Measurements from ENCODE around the gene PAK5.

Gene PAK5

DNA sequence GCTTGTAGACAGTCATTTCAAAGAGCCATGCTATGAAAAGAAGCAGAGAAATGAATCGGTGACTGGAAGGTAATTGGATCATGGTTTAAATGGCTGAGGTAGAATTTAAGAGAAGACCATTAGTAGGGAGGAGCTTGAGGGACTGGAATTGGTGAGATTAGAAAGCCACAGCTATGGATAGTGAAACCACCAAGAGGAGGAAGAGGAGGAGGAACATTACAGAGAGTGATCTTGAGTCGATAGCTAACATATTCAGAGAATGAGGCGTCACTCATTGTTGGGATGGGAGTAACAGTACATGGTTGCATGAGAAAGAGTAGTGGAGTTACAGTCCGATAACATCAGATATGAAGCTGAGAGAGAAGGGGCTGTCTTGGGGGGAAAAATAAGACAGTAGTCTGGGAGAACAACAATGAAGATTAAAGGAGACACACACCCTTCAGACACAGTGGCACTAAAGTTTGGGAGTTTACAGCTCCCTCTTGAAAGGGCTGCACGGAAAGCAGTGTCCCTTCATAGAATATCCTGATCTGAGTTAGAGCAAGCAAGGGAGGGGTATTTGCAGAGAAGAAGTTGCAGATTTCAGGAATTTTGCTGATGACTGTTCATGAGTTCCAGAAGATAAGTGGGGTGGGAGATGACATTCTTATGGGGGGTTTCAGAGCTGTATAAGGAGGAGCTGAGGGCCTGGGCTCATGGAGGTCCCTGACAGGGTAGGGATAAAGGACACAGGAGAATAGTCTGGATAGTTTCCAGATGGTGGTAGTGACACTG is 339.6 kb downstream of the PAK5 start:
- H3K9me3 ChIP-seq (ENCODE audit: control extremely low read depth in 1 of 5, control insufficient read depth in 4 of 5, insufficient read depth in 2 of 5, low read depth in 1 of 5, low read length in 4 of 5): no peaks in the 10 kb centered on the region
- POLR2A ChIA-PET: no interaction called here
- peaks cover 3 to 11% (median 6%) of the 10 kb centered on the region in 4 experiments for H3K4me1 ChIP-seq (ENCODE audit: control extremely low read depth in 1 of 4, control insufficient read depth in 4 of 4, insufficient read depth in 4 of 4, low read length in 3 of 4)
- 93% methylated on average over 5 of the region's 5 CpGs for WGBS (ENCODE audit: insufficient coverage)
- no peaks in the 10 kb centered on the region for H3K36me3 ChIP-seq (ENCODE audit: control insufficient read depth in 4 of 4, insufficient read depth in 4 of 4, low read length in 3 of 4)
- peaks cover 0 to 20% (median 4%) of the 10 kb centered on the region in 5 experiments for H3K27me3 ChIP-seq (replicated peaks in 2 of 5; ENCODE audit: control insufficient read depth in 4 of 5, insufficient read depth in 5 of 5, low read length in 4 of 5)
- DNase-seq: no peak
- CTCF ChIA-PET: interaction anchor here (0.8 kb wide), 1 partner anchor 91 kb away, joined by 4 read pairs; no protein-coding TSS in a partner anchor
- H3K27ac ChIP-seq (ENCODE audit: insufficient read depth in 1 of 2, low read depth in 1 of 2, low read length in 2 of 2, poor library complexity in 1 of 2, severe bottlenecking in 2 of 2): no peak overlapping the region
- no peak overlapping the region for H3K4me3 ChIP-seq (ENCODE audit: control insufficient read depth in 1 of 7, extremely low read depth in 1 of 7, insufficient read depth in 4 of 7, low read depth in 2 of 7, low read length in 6 of 7)

DNA sequence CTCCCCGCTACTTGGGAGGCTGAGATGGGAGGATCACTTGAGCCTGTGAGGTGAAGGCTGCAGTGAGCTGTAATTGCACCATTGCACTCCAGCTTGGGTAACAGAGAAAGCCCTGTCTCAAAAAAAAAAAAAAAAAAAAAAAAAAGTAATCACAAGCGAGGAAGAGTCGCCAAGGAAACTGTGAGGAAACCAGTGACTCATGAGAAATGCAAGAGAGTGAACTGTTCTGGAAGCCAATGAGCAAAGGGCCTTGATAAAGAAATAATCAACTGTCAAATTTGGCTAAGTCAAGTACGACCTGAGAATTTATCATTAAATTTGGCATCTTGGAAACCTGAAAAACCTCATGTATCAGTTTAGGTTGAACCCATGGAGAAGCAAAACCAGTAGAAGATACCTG is 340.6 kb downstream of the PAK5 start:
- peaks cover 0 to 1% (median 0%) of the 10 kb centered on the region in 5 experiments for H3K9me3 ChIP-seq (ENCODE audit: control extremely low read depth in 1 of 5, control insufficient read depth in 4 of 5, insufficient read depth in 2 of 5, low read depth in 1 of 5, low read length in 4 of 5)
- H3K4me3 ChIP-seq (ENCODE audit: control insufficient read depth in 1 of 7, extremely low read depth in 1 of 7, insufficient read depth in 4 of 7, low read depth in 2 of 7, low read length in 6 of 7): no peak overlapping the region
- no peaks in the 10 kb centered on the region for H3K36me3 ChIP-seq (ENCODE audit: control insufficient read depth in 4 of 4, insufficient read depth in 4 of 4, low read length in 3 of 4)
- WGBS (ENCODE audit: insufficient coverage): 97% methylated on average over 4 of the region's 4 CpGs
- peaks cover 0 to 15% (median 4%) of the 10 kb centered on the region in 5 experiments for H3K27me3 ChIP-seq (replicated peaks in 2 of 5; ENCODE audit: control insufficient read depth in 4 of 5, insufficient read depth in 5 of 5, low read length in 4 of 5)
- H3K4me1 ChIP-seq (ENCODE audit: control extremely low read depth in 1 of 4, control insufficient read depth in 4 of 4, insufficient read depth in 4 of 4, low read length in 3 of 4): peaks cover 0 to 2% (median 0%) of the 10 kb centered on the region in 4 experiments
- H3K27ac ChIP-seq (ENCODE audit: insufficient read depth in 1 of 2, low read depth in 1 of 2, low read length in 2 of 2, poor library complexity in 1 of 2, severe bottlenecking in 2 of 2): no peak overlapping the region
- DNase-seq: no peak
- CTCF ChIA-PET: interaction anchor here (0.6 kb wide), 1 partner anchor 275 kb away, joined by 3 read pairs; no protein-coding TSS in a partner anchor
- POLR2A ChIA-PET: no interaction called here

DNA sequence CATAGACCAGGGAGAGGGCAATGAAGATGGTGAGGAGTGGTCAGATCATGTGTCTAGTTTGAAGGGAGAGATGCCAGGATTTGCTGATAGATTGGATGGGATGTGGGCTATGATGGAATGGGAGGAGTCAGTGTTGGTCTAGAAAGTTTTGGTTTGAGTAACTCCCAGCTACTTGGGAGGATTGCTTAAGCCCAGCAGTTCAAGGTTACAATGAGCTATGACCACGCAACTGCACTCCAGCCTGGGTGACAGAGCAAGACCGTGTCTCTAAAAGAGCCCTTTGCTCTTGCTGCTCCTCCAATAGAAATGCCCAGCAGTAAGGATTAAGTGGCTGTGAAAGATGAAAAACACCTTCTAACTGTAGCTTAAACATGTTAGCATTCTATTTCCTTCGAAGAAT is 342.7 kb downstream of the PAK5 start:
- POLR2A ChIA-PET: no interaction called here
- H3K9me3 ChIP-seq (ENCODE audit: control extremely low read depth in 1 of 5, control insufficient read depth in 4 of 5, insufficient read depth in 2 of 5, low read depth in 1 of 5, low read length in 4 of 5): peaks cover 0 to 1% (median 0%) of the 10 kb centered on the region in 5 experiments
- H3K36me3 ChIP-seq (ENCODE audit: control insufficient read depth in 4 of 4, insufficient read depth in 4 of 4, low read length in 3 of 4): no peaks in the 10 kb centered on the region
- peaks cover 0 to 5% (median 0%) of the 10 kb centered on the region in 5 experiments for H3K27me3 ChIP-seq (replicated peaks in 2 of 5; ENCODE audit: control insufficient read depth in 4 of 5, insufficient read depth in 5 of 5, low read length in 4 of 5)
- H3K27ac ChIP-seq (ENCODE audit: insufficient read depth in 1 of 2, low read depth in 1 of 2, low read length in 2 of 2, poor library complexity in 1 of 2, severe bottlenecking in 2 of 2): no peak overlapping the region
- H3K4me1 ChIP-seq (ENCODE audit: control extremely low read depth in 1 of 4, control insufficient read depth in 4 of 4, insufficient read depth in 4 of 4, low read length in 3 of 4): no peaks in the 10 kb centered on the region
- 97% methylated on average over 3 of the region's 3 CpGs for WGBS (ENCODE audit: insufficient coverage)
- CTCF ChIA-PET: no interaction called here
- no peak overlapping the region for H3K4me3 ChIP-seq (ENCODE audit: control insufficient read depth in 1 of 7, extremely low read depth in 1 of 7, insufficient read depth in 4 of 7, low read depth in 2 of 7, low read length in 6 of 7)
- no peak for DNase-seq

DNA sequence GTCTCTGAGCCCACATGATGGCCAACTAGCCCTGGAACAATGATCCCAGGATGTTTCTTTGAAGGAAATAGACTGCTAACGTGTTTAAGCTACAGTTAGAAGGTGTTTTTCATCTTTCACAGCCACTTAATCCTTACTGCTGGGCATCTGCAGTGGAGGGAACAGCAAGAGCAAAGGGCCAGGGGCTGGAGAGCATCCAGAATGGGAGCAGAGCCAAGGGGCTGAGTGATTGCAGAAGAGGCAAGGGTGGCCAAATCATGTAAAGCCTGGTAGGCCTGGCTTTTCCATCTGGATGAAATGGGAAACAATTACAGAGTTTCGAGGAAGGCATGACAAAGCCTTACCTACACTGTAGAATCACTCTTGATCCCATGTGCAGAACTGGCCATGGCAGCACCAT is 343.2 kb downstream of the PAK5 start:
- no peak for DNase-seq
- ChIA-PET CTCF (no interaction called here), POLR2A (no interaction called here)
- no CpG with 5 or more reads among the region's 2 CpGs for WGBS (ENCODE audit: insufficient coverage)
- H3K27ac ChIP-seq (ENCODE audit: insufficient read depth in 1 of 2, low read depth in 1 of 2, low read length in 2 of 2, poor library complexity in 1 of 2, severe bottlenecking in 2 of 2): no peak overlapping the region
- H3K36me3 ChIP-seq (ENCODE audit: control insufficient read depth in 4 of 4, insufficient read depth in 4 of 4, low read length in 3 of 4): no peaks in the 10 kb centered on the region
- peaks cover 0 to 1% (median 0%) of the 10 kb centered on the region in 5 experiments for H3K9me3 ChIP-seq (ENCODE audit: control extremely low read depth in 1 of 5, control insufficient read depth in 4 of 5, insufficient read depth in 2 of 5, low read depth in 1 of 5, low read length in 4 of 5)
- H3K4me3 ChIP-seq (ENCODE audit: control insufficient read depth in 1 of 7, extremely low read depth in 1 of 7, insufficient read depth in 4 of 7, low read depth in 2 of 7, low read length in 6 of 7): no peak overlapping the region
- no peaks in the 10 kb centered on the region for H3K4me1 ChIP-seq (ENCODE audit: control extremely low read depth in 1 of 4, control insufficient read depth in 4 of 4, insufficient read depth in 4 of 4, low read length in 3 of 4)
- H3K27me3 ChIP-seq (replicated peaks in 2 of 5; ENCODE audit: control insufficient read depth in 4 of 5, insufficient read depth in 5 of 5, low read length in 4 of 5): peaks cover 0 to 4% (median 0%) of the 10 kb centered on the region in 5 experiments

DNA sequence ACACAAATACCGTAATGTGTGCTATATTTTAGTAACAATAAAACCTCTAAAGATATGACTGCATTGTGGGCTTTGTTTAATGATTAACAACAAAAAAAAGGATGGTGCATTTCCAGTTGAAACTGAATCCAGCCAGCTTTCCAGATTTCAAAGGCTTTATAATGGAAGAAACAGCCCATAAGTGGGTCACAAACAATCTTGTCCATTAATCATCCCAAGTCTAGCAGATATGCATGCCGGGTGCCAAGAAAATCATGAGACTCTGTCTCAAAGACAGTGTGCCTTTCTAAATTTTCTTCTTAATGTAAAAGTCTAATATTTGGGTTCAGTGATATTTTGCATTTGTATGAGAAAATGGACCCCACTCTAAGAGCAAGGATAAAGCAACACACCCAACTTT is 345.1 kb downstream of the PAK5 start:
- ChIA-PET POLR2A (no interaction called here), CTCF (interaction anchor here (2.0 kb wide), 1 partner anchor 9 kb away, joined by 5 read pairs; no protein-coding TSS in a partner anchor)
- no peaks in the 10 kb centered on the region for H3K36me3 ChIP-seq (ENCODE audit: control insufficient read depth in 4 of 4, insufficient read depth in 4 of 4, low read length in 3 of 4)
- H3K4me1 ChIP-seq (ENCODE audit: control extremely low read depth in 1 of 4, control insufficient read depth in 4 of 4, insufficient read depth in 4 of 4, low read length in 3 of 4): no peaks in the 10 kb centered on the region
- H3K4me3 ChIP-seq (ENCODE audit: control insufficient read depth in 1 of 7, extremely low read depth in 1 of 7, insufficient read depth in 4 of 7, low read depth in 2 of 7, low read length in 6 of 7): no peak overlapping the region
- no peak for DNase-seq
- no peaks in the 10 kb centered on the region for H3K27me3 ChIP-seq (replicated peaks in 2 of 5; ENCODE audit: control insufficient read depth in 4 of 5, insufficient read depth in 5 of 5, low read length in 4 of 5)
- peaks cover 0 to 1% (median 0%) of the 10 kb centered on the region in 5 experiments for H3K9me3 ChIP-seq (ENCODE audit: control extremely low read depth in 1 of 5, control insufficient read depth in 4 of 5, insufficient read depth in 2 of 5, low read depth in 1 of 5, low read length in 4 of 5)
- no CpG with 5 or more reads among the region's 2 CpGs for WGBS (ENCODE audit: insufficient coverage)
- no peak overlapping the region for H3K27ac ChIP-seq (ENCODE audit: insufficient read depth in 1 of 2, low read depth in 1 of 2, low read length in 2 of 2, poor library complexity in 1 of 2, severe bottlenecking in 2 of 2)

DNA sequence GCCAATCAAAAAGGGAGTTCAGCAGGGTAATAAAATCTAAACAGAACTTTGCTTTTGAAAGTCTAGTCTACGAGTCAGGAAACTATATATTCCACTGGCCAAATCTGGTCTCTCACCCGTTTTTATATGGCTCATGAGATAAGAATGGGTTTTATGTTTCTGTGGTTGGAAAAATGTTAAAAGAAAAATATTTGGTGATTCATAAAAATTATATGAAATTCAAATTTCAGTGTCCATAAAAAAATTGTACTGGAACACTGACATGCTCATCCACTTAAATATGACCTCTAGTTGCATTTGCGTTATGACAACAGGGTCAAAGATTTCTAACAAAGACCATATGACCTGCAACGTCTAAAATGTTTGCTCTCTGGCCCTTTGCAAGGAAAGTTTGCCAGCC is 346.8 kb downstream of the PAK5 start:
- ChIA-PET CTCF (no interaction called here), POLR2A (no interaction called here)
- H3K27ac ChIP-seq (ENCODE audit: insufficient read depth in 1 of 2, low read depth in 1 of 2, low read length in 2 of 2, poor library complexity in 1 of 2, severe bottlenecking in 2 of 2): no peak overlapping the region
- H3K27me3 ChIP-seq (replicated peaks in 2 of 5; ENCODE audit: control insufficient read depth in 4 of 5, insufficient read depth in 5 of 5, low read length in 4 of 5): no peaks in the 10 kb centered on the region
- H3K4me3 ChIP-seq (ENCODE audit: control insufficient read depth in 1 of 7, extremely low read depth in 1 of 7, insufficient read depth in 4 of 7, low read depth in 2 of 7, low read length in 6 of 7): no peak overlapping the region
- 100% methylated on average over 3 of the region's 4 CpGs for WGBS (ENCODE audit: insufficient coverage)
- no peaks in the 10 kb centered on the region for H3K36me3 ChIP-seq (ENCODE audit: control insufficient read depth in 4 of 4, insufficient read depth in 4 of 4, low read length in 3 of 4)
- no peaks in the 10 kb centered on the region for H3K4me1 ChIP-seq (ENCODE audit: control extremely low read depth in 1 of 4, control insufficient read depth in 4 of 4, insufficient read depth in 4 of 4, low read length in 3 of 4)
- peaks cover 0 to 1% (median 0%) of the 10 kb centered on the region in 5 experiments for H3K9me3 ChIP-seq (ENCODE audit: control extremely low read depth in 1 of 5, control insufficient read depth in 4 of 5, insufficient read depth in 2 of 5, low read depth in 1 of 5, low read length in 4 of 5)
- DNase-seq: no peak

DNA sequence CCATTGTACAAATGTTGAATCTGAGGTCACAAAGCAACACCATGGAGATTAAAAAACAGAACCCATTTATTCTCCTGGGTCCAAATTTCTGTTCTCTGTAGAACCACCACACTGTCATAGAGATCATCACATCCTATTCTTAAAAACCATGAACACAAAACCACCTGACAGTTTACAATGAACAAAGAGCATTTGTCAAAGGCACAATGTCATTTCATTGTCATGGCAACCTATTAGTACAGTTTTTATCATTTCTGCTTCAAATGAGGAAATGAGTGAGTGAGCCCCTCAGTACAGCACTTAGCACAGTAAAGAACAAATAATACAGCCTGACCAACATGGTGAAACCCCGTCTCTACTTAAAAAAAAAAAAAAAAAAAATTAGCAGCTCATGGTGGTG is 347.6 kb downstream of the PAK5 start:
- H3K27me3 ChIP-seq (replicated peaks in 2 of 5; ENCODE audit: control insufficient read depth in 4 of 5, insufficient read depth in 5 of 5, low read length in 4 of 5): no peaks in the 10 kb centered on the region
- POLR2A ChIA-PET: no interaction called here
- H3K9me3 ChIP-seq (ENCODE audit: control extremely low read depth in 1 of 5, control insufficient read depth in 4 of 5, insufficient read depth in 2 of 5, low read depth in 1 of 5, low read length in 4 of 5): peaks cover 0 to 1% (median 0%) of the 10 kb centered on the region in 5 experiments
- CTCF ChIA-PET: no interaction called here
- H3K36me3 ChIP-seq (ENCODE audit: control insufficient read depth in 4 of 4, insufficient read depth in 4 of 4, low read length in 3 of 4): no peaks in the 10 kb centered on the region
- DNase-seq: peak in 1 of 3 donors; percentile 33
- H3K27ac ChIP-seq (ENCODE audit: insufficient read depth in 1 of 2, low read depth in 1 of 2, low read length in 2 of 2, poor library complexity in 1 of 2, severe bottlenecking in 2 of 2): no peak overlapping the region
- no peaks in the 10 kb centered on the region for H3K4me1 ChIP-seq (ENCODE audit: control extremely low read depth in 1 of 4, control insufficient read depth in 4 of 4, insufficient read depth in 4 of 4, low read length in 3 of 4)
- no CpG with 5 or more reads among the region's 1 CpG for WGBS (ENCODE audit: insufficient coverage)
- H3K4me3 ChIP-seq (ENCODE audit: control insufficient read depth in 1 of 7, extremely low read depth in 1 of 7, insufficient read depth in 4 of 7, low read depth in 2 of 7, low read length in 6 of 7): no peak overlapping the region

Data from common myeloid progenitor, CD34-positive (primary cell).